Heart left ventricle (tissue), 16 donors: ENCODE results near the gene SEL1L. TPM values are rescaled to one million over a fixed set of nuclear protein-coding genes. Genes with fewer than 3 reads are reported as not detected.

Experiments used
- ATAC-seq, 4 donors: fragments of 200-7000 bp; cut with Tn5 transposase; one replicate each; pipeline ENCODE4 v1.9.1; 2020 to 2022; ENCODE audit warnings: moderate library complexity in 4 of 4, mild to moderate bottlenecking in 3 of 4, moderate number of reproducible peaks in 1 of 4
- DNase-seq, 5 donors: peaks; one replicate each; pipeline ENCODE4 v3.0.0-alpha.2; 2020
- H3K27ac ChIP-seq, 12 donors: fragments of 200-600 bp; sonication (generic) in 4 of 12; one replicate each; pipeline versions ENCODE4 v1.5.0 to v1.8.0; 2016 to 2022; ENCODE audit warnings: mild to moderate bottlenecking in 2 of 12
- H3K27me3 ChIP-seq, 9 donors: fragments of 200-600 bp; sonication (generic) in 2 of 9; one replicate each; pipeline versions ENCODE4 v1.5.1 to v1.8.0; 2016 to 2022; ENCODE audit warnings: mild to moderate bottlenecking in 3 of 9
- H3K36me3 ChIP-seq, 9 donors: fragments of 200-600 bp; sonication (generic) in 2 of 9; one replicate each; pipeline versions ENCODE4 v1.5.0 to v1.8.0; 2018 to 2022; ENCODE audit warnings: mild to moderate bottlenecking in 2 of 9
- H3K4me1 ChIP-seq, 12 donors: fragments of 200-600 bp; sonication (generic) in 4 of 12; one replicate each; pipeline versions ENCODE4 v1.5.0 to v1.8.0; 2016 to 2022; ENCODE audit warnings: mild to moderate bottlenecking in 3 of 12
- H3K4me3 ChIP-seq, 12 donors: fragments of 200-600 bp; sonication (generic) in 4 of 12; one replicate each; pipeline versions ENCODE4 v1.5.0 to v1.8.0; 2017 to 2022; ENCODE audit warnings: mild to moderate bottlenecking in 9 of 12, moderate library complexity in 4 of 12
- H3K9me3 ChIP-seq, 12 donors: fragments of 200-600 bp; sonication (generic) in 4 of 12; one replicate each; pipeline versions ENCODE4 v1.5.0 to v1.8.0; 2016 to 2022; ENCODE audit warnings: mild to moderate bottlenecking in 1 of 12
- POLR2A ChIP-seq, 2 donors: fragments of 450-650 bp; IDR thresholded peaks; one replicate each; pipeline ENCODE4 v1.6.1; 2017; ENCODE audit warnings: antibody characterized with exemption in 2 of 2, mild to moderate bottlenecking in 2 of 2, moderate library complexity in 2 of 2
- WGBS, 4 donors: extraction: QIAGEN DNeasy Blood & Tissue Kit in 2 of 4; methylation state at CpG; one replicate each; pipeline versions ENCODE4 v1.1.5 to v1.1.7; 2013 to 2018; 5-methylcytosine and 5-hydroxymethylcytosine counted together
- intact Hi-C, 10 donors: fragments of 100-400 bp; cut with DNase I; formaldehyde crosslinking; loops; one replicate each; pipeline versions ENCODE4 v1.11.1 to v1.14.2; 2022
- polyA plus RNA-seq, 2 donors: library from polyadenylated mRNA; stranded (reverse); fragments of 200-250 nt; gene quantifications; one replicate each; pipeline ENCODE4 v1.2.3, GENCODE V29; 2013
- total RNA-seq, 9 donors: library from RNA; depleted of rRNA in 2 of 9; stranded (reverse); fragments of >200 nt in 2 of 9; fragmentation: NEBNext Ultra II Directional in 3 of 9; extraction: Animal tissue kit (Norgen Biotek cat#: 25700) in 3 of 9; gene quantifications; one replicate each; pipeline versions ENCODE4 v1.1.0 to v1.2.4, GENCODE V29; 2016 to 2023
- TF ChIP-seq, protein P1 (sequence below), 12 donors: fragments of 200-600 bp; sonication (generic) in 4 of 12; IDR thresholded peaks; one replicate each; pipeline versions ENCODE4 v1.5.0 to v1.8.0; 2018 to 2022; ENCODE audit warnings: antibody characterized with exemption in 12 of 12, mild to moderate bottlenecking in 5 of 12
- donor health status: ischemic (EF 13 %, LVEDD 7.1; RV severe dilation, severe dysfunction).
- donor health status: healthy with polysubstance abuse.
- donor health status: DM: no; HTN: yes; CAD: no.
- donor health status: DM: no; HTN: no; CAD: no.
- donor health status: ischemic (EF 25% LVEDD 6.9; RV normal size, moderate dysfunction).
- donor health status: ischemic (EF 25% LVEDD 5.7; RV mildly dilated, moderate dysfunction).
- donor health status: healthy.
- donor health status: DM: yes; HTN: yes; CAD: no.
- donor health status: ischemic (EF 35%, LVEDD 5.7; RV mildly dilated, moderate dysfunction).
- donor health status: nonischemic (EF 11% LVEDD 7.7; RV severe dilation, severe dysfunction).
- donor health status: DM: yes; HTN: yes; CAD: no.
- donor health status: PGD.
- donor health status: ischemic (EF 29% LVEDD 5.4; RV normal size, mild dysfunction).
- donor health status: nonischemic (EF 23%, LVEDD 6.1; RV moderate dilation, normal function).

Gene SEL1L
- total and polyA plus RNA-seq, 11 donors, result 9.4 to 86.5 (median 57.1) TPM

DNA sequence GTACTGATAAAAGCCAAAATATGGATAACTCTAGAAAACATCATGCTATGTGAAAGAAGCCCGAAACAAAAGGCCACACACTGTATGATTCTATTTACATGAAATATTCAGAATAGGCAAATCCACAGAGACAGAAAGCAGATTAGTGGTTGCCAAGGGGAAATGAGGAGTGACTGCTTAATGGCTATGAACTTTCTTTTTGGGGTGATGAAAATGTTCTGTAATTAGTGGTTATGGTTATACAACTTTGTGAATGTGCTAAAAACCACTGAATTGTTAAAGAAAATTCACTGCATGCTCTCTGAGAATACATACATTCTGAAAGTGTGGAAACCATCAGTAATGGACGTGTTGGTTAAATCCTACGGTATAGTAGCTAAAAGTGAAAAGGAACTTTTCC, 93.6 kb downstream of the SEL1L start:
- Histone ChIP-seq H3K27me3 (peaks cover 5 to 66% (median 24%) of the 10 kb centered on the region in 9 donors), H3K4me3 (no peak overlapping the region), H3K4me1 (peaks cover 0 to 19% (median 11%) of the 10 kb centered on the region in 12 donors), H3K27ac (no peak overlapping the region), H3K9me3 (no peaks in the 10 kb centered on the region), H3K36me3 (no peaks in the 10 kb centered on the region)
- 80 to 86% (median 82%) methylated on average over 3 of the region's 3 CpGs for WGBS, 4 donors
- intact Hi-C loops, result no loop called here
- no peak for TF ChIP-seq POLR2A (IDR thresholded peaks at IDR 0.05)
- TF ChIP-seq, protein P1, sequence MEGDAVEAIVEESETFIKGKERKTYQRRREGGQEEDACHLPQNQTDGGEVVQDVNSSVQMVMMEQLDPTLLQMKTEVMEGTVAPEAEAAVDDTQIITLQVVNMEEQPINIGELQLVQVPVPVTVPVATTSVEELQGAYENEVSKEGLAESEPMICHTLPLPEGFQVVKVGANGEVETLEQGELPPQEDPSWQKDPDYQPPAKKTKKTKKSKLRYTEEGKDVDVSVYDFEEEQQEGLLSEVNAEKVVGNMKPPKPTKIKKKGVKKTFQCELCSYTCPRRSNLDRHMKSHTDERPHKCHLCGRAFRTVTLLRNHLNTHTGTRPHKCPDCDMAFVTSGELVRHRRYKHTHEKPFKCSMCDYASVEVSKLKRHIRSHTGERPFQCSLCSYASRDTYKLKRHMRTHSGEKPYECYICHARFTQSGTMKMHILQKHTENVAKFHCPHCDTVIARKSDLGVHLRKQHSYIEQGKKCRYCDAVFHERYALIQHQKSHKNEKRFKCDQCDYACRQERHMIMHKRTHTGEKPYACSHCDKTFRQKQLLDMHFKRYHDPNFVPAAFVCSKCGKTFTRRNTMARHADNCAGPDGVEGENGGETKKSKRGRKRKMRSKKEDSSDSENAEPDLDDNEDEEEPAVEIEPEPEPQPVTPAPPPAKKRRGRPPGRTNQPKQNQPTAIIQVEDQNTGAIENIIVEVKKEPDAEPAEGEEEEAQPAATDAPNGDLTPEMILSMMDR (IDR thresholded peaks at IDR 0.05), result no peak
- DNase-seq (no peak), ATAC-seq (no peak)

DNA sequence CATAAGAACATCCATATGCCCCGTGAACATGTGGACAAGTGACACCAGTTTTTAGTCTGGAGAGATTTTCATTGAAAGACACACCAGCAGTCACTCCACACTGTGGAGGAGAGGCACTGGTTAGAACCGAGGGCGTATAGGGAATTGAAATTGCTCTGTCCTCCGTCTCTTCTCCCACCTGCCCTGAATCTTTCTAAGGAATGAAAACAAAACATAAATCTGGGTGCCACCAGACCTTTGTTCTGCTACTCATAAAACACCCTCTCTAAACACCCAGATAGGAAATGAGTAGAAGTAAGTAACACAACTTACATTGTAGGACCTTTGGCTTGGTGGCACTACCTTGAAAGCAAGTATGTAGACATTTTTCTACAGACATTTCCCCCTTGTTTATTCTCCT, 96.4 kb downstream of the SEL1L start:
- peaks cover 0 to 26% (median 12%) of the 10 kb centered on the region in 12 donors for H3K4me1 ChIP-seq
- H3K27me3 ChIP-seq, result peaks cover 5 to 83% (median 29%) of the 10 kb centered on the region in 9 donors
- H3K36me3 ChIP-seq, result no peaks in the 10 kb centered on the region
- H3K9me3 ChIP-seq, result no peaks in the 10 kb centered on the region
- H3K27ac ChIP-seq, result no peak overlapping the region
- 63 to 70% (median 68%) methylated on average over 4 of the region's 4 CpGs for WGBS, 4 donors
- ATAC-seq (no peak), DNase-seq (no peak)
- intact Hi-C loops, result no loop called here
- H3K4me3 ChIP-seq, result no peak overlapping the region
- TF ChIP-seq, protein P1 (IDR thresholded peaks at IDR 0.05), result no peak
- no peak for TF ChIP-seq POLR2A (IDR thresholded peaks at IDR 0.05)

DNA sequence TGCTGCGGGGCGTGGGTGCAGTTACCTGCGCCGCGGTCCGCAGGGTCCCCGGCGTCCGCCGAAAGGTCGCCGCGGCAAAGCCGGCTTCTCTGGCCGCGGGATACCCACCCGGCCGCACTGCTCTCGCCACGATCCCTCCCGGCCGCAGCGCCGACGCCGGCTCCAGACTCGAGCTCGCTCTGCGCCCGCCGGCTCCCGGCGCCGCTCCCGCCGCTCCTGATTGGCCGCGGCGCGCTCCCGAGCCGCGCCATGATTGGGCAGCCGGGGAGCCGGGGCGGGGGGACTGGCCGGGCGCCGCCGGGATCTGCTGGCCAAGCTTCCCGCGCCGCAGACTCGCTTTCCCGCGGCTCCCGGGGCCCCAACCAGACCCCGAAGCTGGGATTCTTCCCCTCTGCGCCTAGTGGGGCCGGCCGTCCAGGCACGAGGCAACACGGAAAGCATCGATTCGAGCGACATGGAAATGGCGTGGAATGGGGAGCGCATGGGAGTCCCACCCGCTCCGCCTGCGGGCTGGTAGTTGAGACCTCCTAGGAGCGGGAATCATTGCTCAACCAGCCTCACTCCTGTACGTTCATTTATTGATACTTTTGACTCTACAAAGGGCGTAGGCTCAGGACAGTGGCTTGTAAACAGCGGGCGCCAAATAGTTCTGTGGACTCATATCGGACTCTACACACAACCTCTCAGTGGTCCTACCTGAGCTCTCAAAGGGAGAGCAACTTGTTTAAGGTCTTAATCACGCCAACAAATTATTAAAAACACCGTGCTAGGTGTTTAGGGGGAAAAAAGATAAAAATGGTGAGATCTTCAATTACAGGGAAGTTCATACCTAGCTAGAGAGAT, 97.1 kb downstream of the SEL1L start:
- H3K27ac ChIP-seq, result peak overlapping the region in 8 of 12 donors; percentile 1 to 67 (median 37)
- WGBS, 4 donors, result 2 to 6% (median 3%) methylated on average over 23 to 79 of the region's 79 CpGs

More for the DNA sequence above, 97.1 kb downstream of the SEL1L start:
- peak overlapping the region; percentile 39 to 74 (median 60) for H3K4me3 ChIP-seq
- H3K9me3 ChIP-seq, result no peaks in the 10 kb centered on the region
- no peaks in the 10 kb centered on the region for H3K36me3 ChIP-seq
- DNase-seq (peak; percentile 77 to 88 (median 81)), ATAC-seq (peak; percentile 64 to 99 (median 96))
- H3K27me3 ChIP-seq, result peaks cover 5 to 84% (median 26%) of the 10 kb centered on the region in 9 donors
- TF ChIP-seq, protein P1 (IDR thresholded peaks at IDR 0.05), result no peak
- peak in 1 of 2 donors; percentile 30 for TF ChIP-seq POLR2A (IDR thresholded peaks at IDR 0.05)
- intact Hi-C loops, result no loop called here
- H3K4me1 ChIP-seq, result peaks cover 0 to 27% (median 12%) of the 10 kb centered on the region in 12 donors
